Neural progenitor cell (in vitro differentiated cells): ENCODE measurements around the gene TSPEAR. TPM values are rescaled to one million over a fixed set of nuclear protein-coding genes. Genes with fewer than 3 reads are reported as not detected.

Experiments used
- DNase-seq: peaks from one replicate; pipeline ENCODE4 v3.0.0-alpha.2; 2016; ENCODE audit warnings: low spot score
- H2AFZ ChIP-seq: fragments of 200-600 bp; sonication (generic); replicated peaks from 2 replicates; pipeline ENCODE4 v1.6.1; 2016; ENCODE audit warnings: antibody characterized with exemption
- H3F3A ChIP-seq: fragments of 200-600 bp; sonication (generic); 2 replicates; pipeline ENCODE4 v1.6.1; 2016; ENCODE audit warnings: antibody characterized with exemption, low read depth
- H3K27ac ChIP-seq: fragments of 200-600 bp; sonication (generic); 2 replicates; pipeline ENCODE4 v1.5.1; 2016; ENCODE audit warnings: mild to moderate bottlenecking
- H3K27me3 ChIP-seq: fragments of 200-600 bp; sonication (generic); 2 replicates; pipeline ENCODE4 v1.6.1; 2016; ENCODE audit warnings: mild to moderate bottlenecking, moderate library complexity
- H3K36me3 ChIP-seq: fragments of 200-600 bp; sonication (generic); 2 replicates; pipeline ENCODE4 v1.5.1; 2016
- H3K4me1 ChIP-seq: fragments of 200-600 bp; sonication (generic); 2 replicates; pipeline ENCODE4 v1.6.1; 2016; ENCODE audit warnings: mixed run types
- H3K4me2 ChIP-seq: fragments of 200-600 bp; sonication (generic); 2 replicates; pipeline ENCODE4 v1.6.1; 2016
- H3K4me3 ChIP-seq: fragments of 200-600 bp; sonication (generic); 2 replicates; pipeline ENCODE4 v1.5.1; 2016
- H3K79me2 ChIP-seq: fragments of 200-600 bp; sonication (generic); 2 replicates; pipeline ENCODE4 v1.6.1; 2016; ENCODE audit warnings: low read depth
- H3K9ac ChIP-seq: fragments of 200-600 bp; sonication (generic); 2 replicates; pipeline ENCODE4 v1.6.1; 2016
- H3K9me3 ChIP-seq: fragments of 200-600 bp; sonication (generic); 2 replicates; pipeline ENCODE4 v1.5.1; 2016; ENCODE audit warnings: low read depth
- H4K20me1 ChIP-seq: fragments of 200-600 bp; sonication (generic); 2 replicates; pipeline ENCODE4 v1.6.1; 2016; ENCODE audit warnings: low read depth
- H3K27ac Mint-ChIP-seq: 3 replicates; pipeline ENCODE4 v1.8.0; 2021; ENCODE audit warnings: mixed read lengths
- H3K27me3 Mint-ChIP-seq: 2 replicates; pipeline ENCODE4 v1.8.0; 2022; ENCODE audit warnings: low read depth, mild to moderate bottlenecking, inconsistent platforms, moderate library complexity, mixed read lengths; ENCODE audit not compliant: insufficient read depth
- H3K36me3 Mint-ChIP-seq: 3 replicates; pipeline ENCODE4 v1.8.0; 2021; ENCODE audit warnings: mixed read lengths
- H3K4me1 Mint-ChIP-seq: 3 replicates; pipeline ENCODE4 v1.8.0; 2021; ENCODE audit warnings: mixed read lengths
- H3K4me3 Mint-ChIP-seq: 3 replicates; pipeline ENCODE4 v1.8.0; 2021; ENCODE audit warnings: mild to moderate bottlenecking, moderate library complexity, mixed read lengths
- H3K9me3 Mint-ChIP-seq: 3 replicates; pipeline ENCODE4 v1.8.0; 2020; ENCODE audit warnings: mixed read lengths
- EZH2 ChIP-seq: fragments of 200-600 bp; sonication (generic); IDR thresholded peaks from 2 replicates; pipeline ENCODE4 v1.6.1; 2017; ENCODE audit warnings: antibody characterized with exemption, mild to moderate bottlenecking, moderate library complexity
- EZH2phosphoT487 ChIP-seq: fragments of 200-600 bp; sonication (generic); IDR thresholded peaks from 2 replicates; pipeline ENCODE4 v1.6.1; 2017; ENCODE audit warnings: antibody characterized with exemption
- total RNA-seq: library from RNA; depleted of rRNA; stranded (reverse); fragments of >200 nt; gene quantifications from 2 replicates; pipeline ENCODE4 v1.2.3, GENCODE V29; 2015; ENCODE audit warnings: low replicate concordance
- TF ChIP-seq, protein P1 (sequence below): fragments of 200-600 bp; sonication (generic); IDR thresholded peaks from 2 replicates; pipeline ENCODE4 v1.5.1; 2017; ENCODE audit warnings: antibody characterized with exemption, mild to moderate bottlenecking

The TSPEAR gene
- total RNA-seq, 1 donor from 2014 or later = not detected

DNA sequence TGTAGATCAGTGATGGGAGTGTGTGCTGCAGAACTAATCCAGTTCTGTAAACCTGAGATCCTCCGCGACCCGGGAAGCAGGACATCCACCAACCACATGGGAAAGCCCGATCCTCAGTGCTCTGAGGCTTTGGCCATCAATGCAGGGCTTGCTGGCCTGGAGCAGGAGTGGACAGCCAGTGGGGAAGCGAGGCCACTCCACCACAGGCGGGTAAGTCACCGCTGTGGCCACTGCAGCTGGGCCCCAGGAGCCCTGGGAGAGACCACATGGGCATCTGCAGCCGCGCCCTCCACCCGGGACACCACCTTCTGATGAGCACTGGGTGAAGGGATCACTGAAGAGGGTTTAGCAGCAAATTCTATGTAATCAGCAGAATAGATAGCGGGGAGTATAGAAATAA is 30.2 kb downstream of the TSPEAR start:
- Histone ChIP-seq H3K79me2 (no peaks in the 10 kb centered on the region), H3K9ac (no peak overlapping the region), H3K4me3 (no peak overlapping the region), H3K27me3 (peaks cover 5% of the 10 kb centered on the region), H3K4me1 (peaks cover 2% of the 10 kb centered on the region), H3F3A (no peaks in the 10 kb centered on the region), H3K27ac (no peak overlapping the region), H2AFZ (no peak overlapping the region), H3K9me3 (no peaks in the 10 kb centered on the region), H3K36me3 (no peaks in the 10 kb centered on the region), H3K4me2 (no peak overlapping the region), H4K20me1 (no peaks in the 10 kb centered on the region)
- Mint-ChIP-seq H3K27ac (no peak overlapping the region), H3K4me3 (no peak overlapping the region), H3K9me3 (peaks cover 7% of the 10 kb centered on the region), H3K36me3 (no peaks in the 10 kb centered on the region), H3K27me3 (peaks cover 13% of the 10 kb centered on the region), H3K4me1 (peaks cover 5% of the 10 kb centered on the region)
- DNase-seq = no peak
- TF ChIP-seq, protein P1, sequence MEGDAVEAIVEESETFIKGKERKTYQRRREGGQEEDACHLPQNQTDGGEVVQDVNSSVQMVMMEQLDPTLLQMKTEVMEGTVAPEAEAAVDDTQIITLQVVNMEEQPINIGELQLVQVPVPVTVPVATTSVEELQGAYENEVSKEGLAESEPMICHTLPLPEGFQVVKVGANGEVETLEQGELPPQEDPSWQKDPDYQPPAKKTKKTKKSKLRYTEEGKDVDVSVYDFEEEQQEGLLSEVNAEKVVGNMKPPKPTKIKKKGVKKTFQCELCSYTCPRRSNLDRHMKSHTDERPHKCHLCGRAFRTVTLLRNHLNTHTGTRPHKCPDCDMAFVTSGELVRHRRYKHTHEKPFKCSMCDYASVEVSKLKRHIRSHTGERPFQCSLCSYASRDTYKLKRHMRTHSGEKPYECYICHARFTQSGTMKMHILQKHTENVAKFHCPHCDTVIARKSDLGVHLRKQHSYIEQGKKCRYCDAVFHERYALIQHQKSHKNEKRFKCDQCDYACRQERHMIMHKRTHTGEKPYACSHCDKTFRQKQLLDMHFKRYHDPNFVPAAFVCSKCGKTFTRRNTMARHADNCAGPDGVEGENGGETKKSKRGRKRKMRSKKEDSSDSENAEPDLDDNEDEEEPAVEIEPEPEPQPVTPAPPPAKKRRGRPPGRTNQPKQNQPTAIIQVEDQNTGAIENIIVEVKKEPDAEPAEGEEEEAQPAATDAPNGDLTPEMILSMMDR = no peak
- no peak for TF ChIP-seq EZH2phosphoT487
- TF ChIP-seq EZH2 = no peak

DNA sequence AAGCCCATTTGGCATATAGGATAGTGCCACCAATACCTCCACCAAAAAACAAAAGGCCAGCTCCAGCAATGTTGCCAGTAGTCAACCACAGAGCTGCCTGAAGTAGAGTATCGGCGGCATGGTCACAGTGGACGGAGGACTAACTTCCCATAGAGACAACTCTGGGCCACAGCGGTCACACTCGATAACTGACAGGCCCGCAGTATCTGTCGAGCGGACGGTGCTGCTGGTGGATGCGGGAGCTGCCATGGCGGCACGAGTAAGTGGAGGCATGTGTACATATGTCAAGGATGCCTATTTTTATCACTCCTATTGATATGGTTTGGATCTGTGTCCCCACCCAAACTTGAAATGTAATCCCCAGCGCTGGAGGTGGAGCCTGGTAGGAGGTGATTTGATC is 33.5 kb downstream of the TSPEAR start:
- Mint-ChIP-seq H3K4me3 (no peak overlapping the region), H3K36me3 (peaks cover 2% of the 10 kb centered on the region), H3K27me3 (peaks cover 11% of the 10 kb centered on the region), H3K9me3 (peaks cover 12% of the 10 kb centered on the region), H3K27ac (no peak overlapping the region), H3K4me1 (no peaks in the 10 kb centered on the region)
- H3K4me3 ChIP-seq = no peak overlapping the region
- H3K79me2 ChIP-seq = no peaks in the 10 kb centered on the region
- no peaks in the 10 kb centered on the region for H3K27me3 ChIP-seq
- H3K36me3 ChIP-seq = no peaks in the 10 kb centered on the region
- H3F3A ChIP-seq = no peaks in the 10 kb centered on the region
- no peaks in the 10 kb centered on the region for H3K9me3 ChIP-seq
- no peak overlapping the region for H2AFZ ChIP-seq
- H3K4me2 ChIP-seq = no peak overlapping the region
- H4K20me1 ChIP-seq = no peaks in the 10 kb centered on the region
- no peak for DNase-seq
- no peak overlapping the region for H3K27ac ChIP-seq
- H3K4me1 ChIP-seq = no peaks in the 10 kb centered on the region
- no peak overlapping the region for H3K9ac ChIP-seq
- TF ChIP-seq, protein P1 = no peak
- TF ChIP-seq EZH2 (no peak), EZH2phosphoT487 (no peak)

DNA sequence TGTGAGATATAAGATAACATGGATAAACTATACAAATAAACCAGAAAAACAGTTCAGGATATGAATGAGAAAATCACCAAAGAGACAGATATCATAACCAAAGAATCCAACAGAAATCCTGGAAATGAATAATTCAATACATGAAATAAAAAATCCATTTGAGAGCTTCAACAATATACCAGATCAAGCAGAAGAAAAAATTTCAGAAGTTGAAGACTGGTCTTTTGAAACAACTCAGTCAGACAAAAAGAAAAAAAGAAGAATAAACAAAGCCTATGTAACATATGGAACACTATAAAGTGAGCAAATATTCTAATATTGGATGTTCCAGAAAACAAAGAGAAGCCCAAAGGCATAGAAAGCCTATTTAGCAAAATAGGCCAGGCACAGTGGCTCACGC is 39.5 kb downstream of the TSPEAR start:
- Mint-ChIP-seq H3K4me1 (no peaks in the 10 kb centered on the region), H3K27me3 (peaks cover 10% of the 10 kb centered on the region), H3K27ac (no peak overlapping the region), H3K9me3 (peaks cover 47% of the 10 kb centered on the region), H3K36me3 (peaks cover 2% of the 10 kb centered on the region), H3K4me3 (no peak overlapping the region)
- H3K4me3 ChIP-seq = no peak overlapping the region
- DNase-seq = no peak
- peaks cover 6% of the 10 kb centered on the region for H3K9me3 ChIP-seq
- H2AFZ ChIP-seq = no peak overlapping the region
- no peak overlapping the region for H3K4me2 ChIP-seq
- no peaks in the 10 kb centered on the region for H3F3A ChIP-seq
- no peaks in the 10 kb centered on the region for H3K27me3 ChIP-seq
- no peak overlapping the region for H3K9ac ChIP-seq
- no peaks in the 10 kb centered on the region for H3K79me2 ChIP-seq
- TF ChIP-seq, protein P1 = no peak
- TF ChIP-seq EZH2 (no peak), EZH2phosphoT487 (no peak)
- no peak overlapping the region for H3K27ac ChIP-seq
- H3K36me3 ChIP-seq = no peaks in the 10 kb centered on the region
- no peaks in the 10 kb centered on the region for H4K20me1 ChIP-seq
- H3K4me1 ChIP-seq = no peaks in the 10 kb centered on the region
